Measurements from ENCODE around the gene CEP57.
A peak's percentile ranks its signal among the peaks of the same experiment; 100 is the strongest.

The CEP57 gene

GRCh38 chr11:95790123-95790932, at the start of gene CEP57:
Gene CEP57, plus strand, starts transcription at chr11:95790498. Its CDS starts 201 bp downstream, at chr11:95790699.
- peak; percentile 97 for DNase-seq

- no peak for DNase-seq
Observed at GRCh38 chr11:95750101-95750500, 40.2 kb upstream of the CEP57 start.

- no peak for DNase-seq
Observed at GRCh38 chr11:95751515-95751914, 38.8 kb upstream of the CEP57 start.

GRCh38 chr11:95760941-95761340, 29.4 kb upstream of the CEP57 start:
- no peak for DNase-seq

- no peak for DNase-seq
Observed at GRCh38 chr11:95762534-95762933, 27.8 kb upstream of the CEP57 start.

GRCh38 chr11:95764267-95764898, 25.9 kb upstream of the CEP57 start:
- no peak for DNase-seq

- DNase-seq: no peak
Observed at GRCh38 chr11:95766701-95767100, 23.6 kb upstream of the CEP57 start.

GRCh38 chr11:95767498-95767897, 22.8 kb upstream of the CEP57 start:
- DNase-seq: no peak

- no peak for DNase-seq
Observed at GRCh38 chr11:95768521-95768920, 21.8 kb upstream of the CEP57 start.

GRCh38 chr11:95776859-95777258, 13.4 kb upstream of the CEP57 start:
- no peak for DNase-seq

GRCh38 chr11:95778699-95779098, 11.6 kb upstream of the CEP57 start:
- no peak for DNase-seq

GRCh38 chr11:95780544-95780943, 9.8 kb upstream of the CEP57 start:
- DNase-seq: no peak

- DNase-seq: peak; percentile 39
Observed at GRCh38 chr11:95788921-95789505, 1.3 kb upstream of the CEP57 start.

- peak; percentile 96 for DNase-seq
Observed at GRCh38 chr11:95789506-95790122, 684 bp upstream of the CEP57 start, which contains the start of gene FAM76B. Gene FAM76B, minus strand, starts transcription at chr11:95789782. Its CDS starts 304 bp downstream, at chr11:95789478.

- DNase-seq: peak; percentile 56
Observed at GRCh38 chr11:95790933-95791708, 823 bp downstream of the CEP57 start.

GRCh38 chr11:95791709-95792033, 1.4 kb downstream of the CEP57 start:
- no peak for DNase-seq

GRCh38 chr11:95792200-95792599, 1.9 kb downstream of the CEP57 start:
- no peak for DNase-seq

- DNase-seq: no peak
Observed at GRCh38 chr11:95792700-95793099, 2.4 kb downstream of the CEP57 start.

GRCh38 chr11:95793116-95793515, 2.8 kb downstream of the CEP57 start:
- no peak for DNase-seq

- DNase-seq: no peak
Observed at GRCh38 chr11:95794086-95794485, 3.8 kb downstream of the CEP57 start.

- no peak for DNase-seq
Observed at GRCh38 chr11:95795627-95796295, 5.5 kb downstream of the CEP57 start.

GRCh38 chr11:95796501-95796900, 6.2 kb downstream of the CEP57 start:
- DNase-seq: no peak
